B cell (primary cell): ENCODE measurements around the gene PACSIN2. TPM values are rescaled to one million over a fixed set of nuclear protein-coding genes. Genes with fewer than 3 reads are reported as not detected.
A peak's percentile ranks its signal among the peaks of the same experiment; 100 is the strongest.

ENCODE experiments used
- ATAC-seq: fragments of 200-7000 bp; cut with Tn5 transposase; one replicate; pipeline ENCODE4 v1.10.0; 2021; ENCODE audit warnings: low read depth, mild to moderate bottlenecking, moderate number of reproducible peaks, moderate library complexity
- CTCF ChIA-PET: fragments of 350-600 bp; sonication (Branson Sonifier 250); formaldehyde crosslinking; loops from one replicate; lab custom pipeline; 2021; ENCODE audit warnings: antibody characterized with exemption, inconsistent platforms; lab: Charles Lee
- POLR2A ChIA-PET: fragments of 350-600 bp; sonication (Branson Sonifier 250); formaldehyde crosslinking; loops from one replicate; lab custom pipeline; 2021; ENCODE audit warnings: antibody characterized with exemption; lab: Charles Lee
- DNase-seq: peaks from one replicate; pipeline ENCODE4 v3.0.0; 2013
- H2AFZ ChIP-seq: 2 replicates; pipeline ENCODE4 v1.6.1; 2012; ENCODE audit warnings: mild to moderate bottlenecking, low read depth, low read length; ENCODE audit not compliant: insufficient read depth, poor library complexity, severe bottlenecking
- H3K27ac ChIP-seq, 2 donors: 1 replicate in 1 of 2; 2 replicates in 1 of 2; pipeline ENCODE4 v1.5.1; 2012 to 2013; ENCODE audit warnings: low read length in 2 of 2, mild to moderate bottlenecking in 2 of 2, moderate library complexity in 1 of 2
- H3K27me3 ChIP-seq, 4 experiments: fragments of 200-600 bp in 1 of 4; sonication (generic) in 1 of 4; replicated peaks in 1 of 4; 1 replicate in 2 of 4; 2 replicates in 2 of 4; pipeline versions ENCODE4 v1.6.1 to v1.7.0; 2013 to 2016; ENCODE audit warnings: low read length in 3 of 4, mild to moderate bottlenecking in 2 of 4, mixed read lengths in 1 of 4, moderate library complexity in 1 of 4; ENCODE audit not compliant: insufficient read depth in 4 of 4, control insufficient read depth in 3 of 4; ENCODE audit errors: control extremely low read depth in 1 of 4
- H3K36me3 ChIP-seq, 2 experiments: replicated peaks in 1 of 2; 1 replicate in 1 of 2; 2 replicates in 1 of 2; pipeline versions ENCODE4 v1.6.1 to v1.7.1; 2013; ENCODE audit warnings: low read length in 1 of 2; ENCODE audit not compliant: insufficient read depth in 2 of 2, control insufficient read depth in 1 of 2; ENCODE audit errors: control extremely low read depth in 1 of 2, extremely low read depth in 1 of 2
- H3K4me1 ChIP-seq, 2 donors: fragments of 200-600 bp in 1 of 2; sonication (generic) in 1 of 2; 1 replicate in 1 of 2; 2 replicates in 1 of 2; pipeline versions ENCODE4 v1.5.1 to v1.6.1; 2013 to 2017; ENCODE audit warnings: low read length in 2 of 2; ENCODE audit not compliant: control insufficient read depth in 2 of 2, insufficient read depth in 2 of 2
- H3K4me2 ChIP-seq: replicated peaks from 2 replicates; pipeline ENCODE3; 2012; ENCODE audit warnings: mild to moderate bottlenecking, low read depth, low read length; ENCODE audit not compliant: poor library complexity, severe bottlenecking
- H3K4me3 ChIP-seq, 5 experiments: fragments of 200-600 bp in 1 of 5; sonication (generic) in 1 of 5; 1 replicate in 3 of 5; 2 replicates in 2 of 5; pipeline versions ENCODE4 v1.5.1 to v1.7.0; 2011 to 2016; ENCODE audit warnings: low read length in 4 of 5, mild to moderate bottlenecking in 4 of 5, low read depth in 2 of 5, control low read depth in 1 of 5, moderate library complexity in 1 of 5; ENCODE audit not compliant: insufficient read depth in 1 of 5; ENCODE audit errors: control extremely low read depth in 1 of 5, extremely low read depth in 1 of 5
- H3K79me2 ChIP-seq: fragments of 200-600 bp; sonication (generic); one replicate; pipeline ENCODE4 v1.6.0; 2016; ENCODE audit warnings: low read length; ENCODE audit not compliant: control insufficient read depth, insufficient read depth
- H3K9ac ChIP-seq: fragments of 200-600 bp; sonication (generic); 2 replicates; pipeline ENCODE4 v1.6.1; 2017; ENCODE audit warnings: mild to moderate bottlenecking, low read length, moderate library complexity
- H3K9me3 ChIP-seq, 3 donors: one replicate each; pipeline versions ENCODE4 v1.6.1 to v1.7.1; 2013; ENCODE audit warnings: low read length in 2 of 3; ENCODE audit not compliant: control insufficient read depth in 2 of 3, insufficient read depth in 1 of 3; ENCODE audit errors: control extremely low read depth in 1 of 3
- H4K20me1 ChIP-seq: 2 replicates; pipeline ENCODE4 v1.6.0; 2012; ENCODE audit warnings: mild to moderate bottlenecking, low read length; ENCODE audit not compliant: insufficient read depth, control insufficient read depth, poor library complexity, severe bottlenecking
- H3K27ac Mint-ChIP-seq: one replicate; pipeline ENCODE4 v1.8.0; 2021; ENCODE audit warnings: mixed read lengths
- H3K27me3 Mint-ChIP-seq: one replicate; pipeline ENCODE4 v1.8.0; 2021; ENCODE audit warnings: mixed read lengths
- H3K4me1 Mint-ChIP-seq: one replicate; pipeline ENCODE4 v1.8.0; 2021; ENCODE audit warnings: mixed read lengths
- H3K4me3 Mint-ChIP-seq: one replicate; pipeline ENCODE4 v1.8.0; 2021; ENCODE audit warnings: mixed read lengths
- H3K9me3 Mint-ChIP-seq: one replicate; pipeline ENCODE4 v1.8.0; 2022; ENCODE audit warnings: mixed read lengths; ENCODE audit not compliant: insufficient read depth
- CTCF ChIP-seq: fragments of 200-600 bp; IDR thresholded peaks from one replicate; pipeline ENCODE4 v1.8.0; 2022; ENCODE audit warnings: antibody characterized with exemption, mild to moderate bottlenecking
- EZH2 ChIP-seq: IDR thresholded peaks from 2 replicates; pipeline ENCODE4 v1.6.1; 2012; ENCODE audit warnings: borderline replicate concordance, low read depth, mild to moderate bottlenecking, moderate library complexity, low read length; ENCODE audit not compliant: insufficient read depth, poor library complexity, severe bottlenecking
- WGBS: methylation state at CpG from one replicate; pipeline ENCODE4 v1.1.5; 2013; ENCODE audit warnings: missing lambda C conversion rate; ENCODE audit not compliant: insufficient coverage; 5-methylcytosine and 5-hydroxymethylcytosine counted together
- intact Hi-C: fragments of 100-400 bp; cut with micrococcal nuclease; formaldehyde crosslinking; loops from one replicate; pipeline ENCODE4 v1.10.0; 2022
- polyA plus RNA-seq: library from polyadenylated mRNA; depleted of rRNA; stranded (reverse); fragments of >200 nt; gene quantifications from 2 replicates; pipeline ENCODE4 v1.2.3, GENCODE V29; 2012
- total RNA-seq, 2 donors: library from RNA; stranded (reverse); fragments of 120-200 nt in 1 of 2; gene quantifications; 1 replicate in 1 of 2; 2 replicates in 1 of 2; pipeline versions ENCODE4 v1.2.3 to v1.2.4, GENCODE V29; 2013 to 2022

PACSIN2 gene
- total and polyA plus RNA-seq, 2 donors (not counting 1 experiment from before 2014, with no cell fraction given): 26.9 to 59.3 TPM

GRCh38 chr22:42970029-42970428 is 44.9 kb downstream of the PACSIN2 start:
- H3K4me3 Mint-ChIP-seq: peak overlapping the region; percentile 52
- H3K4me3 ChIP-seq: no peak overlapping the region
- ChIA-PET CTCF (interaction anchor here (1.8 to 4.9 kb wide), 2 partner anchors 20 to 102 kb away, joined by 4 to 35 read pairs; no protein-coding TSS in a partner anchor), POLR2A (no interaction called here)
- H2AFZ ChIP-seq: no peak overlapping the region
- peak overlapping the region; percentile 78 for H3K27ac Mint-ChIP-seq
- ATAC-seq: peak; percentile 38
- H3K27me3 ChIP-seq: no peaks in the 10 kb centered on the region
- no peak overlapping the region for H3K4me2 ChIP-seq
- H3K27ac ChIP-seq: no peak overlapping the region
- H3K9me3 ChIP-seq: peaks cover 0 to 7% (median 0%) of the 10 kb centered on the region in 3 donors
- no peaks in the 10 kb centered on the region for H3K27me3 Mint-ChIP-seq
- peaks cover 64% of the 10 kb centered on the region for H4K20me1 ChIP-seq
- no peak overlapping the region for H3K9ac ChIP-seq
- TF ChIP-seq EZH2 (no peak), CTCF (no peak)
- no peak for DNase-seq
- H3K4me1 ChIP-seq: peaks cover 8 to 15% of the 10 kb centered on the region in 2 donors
- no peaks in the 10 kb centered on the region for H3K9me3 Mint-ChIP-seq
- H3K79me2 ChIP-seq: peaks cover 86% of the 10 kb centered on the region
- intact Hi-C loops: no loop called here
- peaks cover 0 to 7% of the 10 kb centered on the region in 2 experiments for H3K36me3 ChIP-seq
- peaks cover 46% of the 10 kb centered on the region for H3K4me1 Mint-ChIP-seq
- WGBS: 100% methylated on average over 2 of the region's 5 CpGs

- TF ChIP-seq CTCF: no peak
- TF ChIP-seq EZH2: no peak
- Histone ChIP-seq H4K20me1 (peaks cover 63% of the 10 kb centered on the region), H3K9me3 (peaks cover 0 to 7% (median 0%) of the 10 kb centered on the region in 3 donors), H3K27ac (no peak overlapping the region), H3K36me3 (peaks cover 0 to 5% of the 10 kb centered on the region in 2 experiments), H3K4me1 (peaks cover 8 to 16% of the 10 kb centered on the region in 2 donors), H2AFZ (no peak overlapping the region), H3K79me2 (peaks cover 85% of the 10 kb centered on the region), H3K27me3 (no peaks in the 10 kb centered on the region), H3K9ac (no peak overlapping the region), H3K4me2 (no peak overlapping the region), H3K4me3 (no peak overlapping the region)
- ATAC-seq (no peak), DNase-seq (no peak)
- no peak overlapping the region for H3K4me3 Mint-ChIP-seq
- POLR2A ChIA-PET: no interaction called here
- 91% methylated on average over 8 of the region's 12 CpGs for WGBS
- intact Hi-C loops: loop anchor here (2.0 to 10.0 kb wide), 3 partner anchors 37 to 103 kb away; no protein-coding TSS in a partner anchor
- H3K27me3 Mint-ChIP-seq: no peaks in the 10 kb centered on the region
- peaks cover 49% of the 10 kb centered on the region for H3K4me1 Mint-ChIP-seq
- CTCF ChIA-PET: interaction anchor here (1.8 to 4.9 kb wide), 2 partner anchors 20 to 102 kb away, joined by 4 to 35 read pairs; no protein-coding TSS in a partner anchor
- no peaks in the 10 kb centered on the region for H3K9me3 Mint-ChIP-seq
- H3K27ac Mint-ChIP-seq: peak overlapping the region; percentile 78
These were observed 45.5 kb downstream of the PACSIN2 start for GRCh38 chr22:42969348-42969975.
